GM06990 (cell line): Measurements from ENCODE around the gene MSN.

Source experiments
- DNase-seq: peaks from one replicate; pipeline ENCODE4 v3.0.0-alpha.2; 2011; ENCODE audit not compliant: insufficient read length; ENCODE audit errors: extremely low read depth
- H3K27me3 ChIP-seq: replicated peaks from 2 replicates; pipeline ENCODE4 v1.6.0; 2011; ENCODE audit warnings: low read length; ENCODE audit not compliant: control insufficient read depth, insufficient read depth
- H3K36me3 ChIP-seq: 2 replicates; pipeline ENCODE4 v1.5.1; 2011; ENCODE audit warnings: low read length; ENCODE audit not compliant: control insufficient read depth, insufficient read depth
- H3K4me3 ChIP-seq: replicated peaks from 2 replicates; pipeline ENCODE4 v1.5.1; 2011; ENCODE audit warnings: low read depth, mild to moderate bottlenecking, control low read depth, low read length
- TF ChIP-seq, protein P1 (sequence below): IDR thresholded peaks from 2 replicates; pipeline ENCODE4 v1.5.1; 2011; ENCODE audit warnings: low read length, control low read depth, mild to moderate bottlenecking, inconsistent platforms; ENCODE audit not compliant: insufficient read depth, poor library complexity, severe bottlenecking

Gene MSN

DNA sequence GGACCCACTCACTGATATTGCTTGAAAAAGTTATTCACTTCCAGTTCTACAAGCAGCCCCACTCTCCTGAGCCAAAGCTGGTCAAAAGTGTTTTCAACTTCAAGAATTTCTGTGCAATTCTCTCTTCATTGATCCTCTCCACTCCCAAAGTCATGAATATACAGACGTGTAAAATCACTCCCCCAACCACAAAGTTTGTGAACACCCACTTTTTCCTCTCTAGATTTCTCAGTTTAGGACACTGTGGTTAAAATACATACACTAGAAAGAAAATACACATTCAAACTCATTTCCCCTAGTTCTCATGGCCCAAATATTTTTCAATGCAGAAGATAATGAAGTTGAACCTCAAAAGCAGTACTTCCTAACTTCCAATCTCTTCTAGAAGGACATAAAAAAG is 116.3 kb downstream of the MSN start:
- no peak for DNase-seq
- TF ChIP-seq, protein P1, sequence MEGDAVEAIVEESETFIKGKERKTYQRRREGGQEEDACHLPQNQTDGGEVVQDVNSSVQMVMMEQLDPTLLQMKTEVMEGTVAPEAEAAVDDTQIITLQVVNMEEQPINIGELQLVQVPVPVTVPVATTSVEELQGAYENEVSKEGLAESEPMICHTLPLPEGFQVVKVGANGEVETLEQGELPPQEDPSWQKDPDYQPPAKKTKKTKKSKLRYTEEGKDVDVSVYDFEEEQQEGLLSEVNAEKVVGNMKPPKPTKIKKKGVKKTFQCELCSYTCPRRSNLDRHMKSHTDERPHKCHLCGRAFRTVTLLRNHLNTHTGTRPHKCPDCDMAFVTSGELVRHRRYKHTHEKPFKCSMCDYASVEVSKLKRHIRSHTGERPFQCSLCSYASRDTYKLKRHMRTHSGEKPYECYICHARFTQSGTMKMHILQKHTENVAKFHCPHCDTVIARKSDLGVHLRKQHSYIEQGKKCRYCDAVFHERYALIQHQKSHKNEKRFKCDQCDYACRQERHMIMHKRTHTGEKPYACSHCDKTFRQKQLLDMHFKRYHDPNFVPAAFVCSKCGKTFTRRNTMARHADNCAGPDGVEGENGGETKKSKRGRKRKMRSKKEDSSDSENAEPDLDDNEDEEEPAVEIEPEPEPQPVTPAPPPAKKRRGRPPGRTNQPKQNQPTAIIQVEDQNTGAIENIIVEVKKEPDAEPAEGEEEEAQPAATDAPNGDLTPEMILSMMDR = no peak
- Histone ChIP-seq H3K4me3 (no peak overlapping the region), H3K27me3 (no peaks in the 10 kb centered on the region), H3K36me3 (no peaks in the 10 kb centered on the region)
